Activated naive CD4-positive, alpha-beta T cell treated with anti-CD3 and anti-CD28 coated beads, Interleukin-2, amount 10 ng/mL, durations not matched to agents 7 days and 5 days (primary cell): Measurements from ENCODE around the gene ITGB2.

ENCODE experiments used
- CTCF ChIA-PET: fragments of 350-600 bp; sonication (Branson Sonifier 250); formaldehyde crosslinking; loops from one replicate; lab custom pipeline; 2021; ENCODE audit warnings: antibody characterized with exemption; lab: Charles Lee
- DNase-seq: peaks from one replicate; pipeline ENCODE4 v3.0.0-alpha.2; 2020
- H3K27ac Mint-ChIP-seq: one replicate; pipeline ENCODE4 v1.8.0; 2021; ENCODE audit warnings: mild to moderate bottlenecking, moderate library complexity, mixed read lengths
- H3K27me3 Mint-ChIP-seq: one replicate; pipeline ENCODE4 v1.8.0; 2021; ENCODE audit warnings: mild to moderate bottlenecking, mixed read lengths
- H3K36me3 Mint-ChIP-seq: one replicate; pipeline ENCODE4 v1.8.0; 2021; ENCODE audit warnings: mixed read lengths
- H3K4me1 Mint-ChIP-seq: one replicate; pipeline ENCODE4 v1.8.0; 2021; ENCODE audit warnings: mixed read lengths
- H3K4me3 Mint-ChIP-seq: one replicate; pipeline ENCODE4 v1.8.0; 2021; ENCODE audit warnings: mild to moderate bottlenecking, moderate library complexity, mixed read lengths
- H3K9me3 Mint-ChIP-seq: one replicate; pipeline ENCODE4 v1.8.0; 2021; ENCODE audit warnings: mixed read lengths

ITGB2 gene

DNA sequence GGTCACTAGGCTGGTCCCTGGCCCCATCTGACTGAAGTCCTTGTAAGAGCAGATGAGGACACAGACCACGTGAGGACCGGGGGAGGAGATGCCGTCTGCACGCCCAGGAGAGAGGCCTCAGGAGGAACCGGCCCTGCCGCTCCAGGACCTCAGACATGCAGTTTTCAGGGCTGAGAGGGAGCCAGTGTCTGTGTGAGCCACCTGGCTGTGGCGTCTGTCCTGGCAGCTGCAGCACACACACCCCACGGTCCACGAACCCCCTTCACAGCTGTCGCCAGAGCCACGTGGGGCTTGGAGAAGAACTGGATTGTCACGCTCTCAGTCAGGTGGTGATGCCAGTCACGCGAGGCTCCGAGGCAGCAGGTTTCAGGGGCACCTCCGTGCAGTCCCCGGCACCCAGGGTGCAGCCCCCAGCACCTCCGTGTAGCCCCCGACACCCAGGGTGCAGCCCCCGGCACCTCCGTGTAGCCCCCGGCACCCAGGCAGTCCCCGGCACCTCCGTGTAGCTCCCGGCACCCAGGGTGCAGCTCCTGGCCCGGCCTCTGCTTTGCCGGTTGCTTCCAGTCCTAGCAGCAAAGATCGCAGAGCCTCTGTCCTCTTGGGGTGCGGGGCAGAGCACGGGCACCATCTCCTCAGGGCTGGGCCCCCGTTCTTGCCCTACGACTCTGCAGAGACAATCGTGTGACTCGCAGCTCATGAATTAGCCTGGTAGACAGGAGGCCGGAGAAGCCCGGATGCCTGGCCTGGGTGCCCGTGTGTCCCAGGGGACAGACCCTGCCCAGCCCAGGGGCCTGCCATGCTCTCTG lies 83.8 kb downstream of the ITGB2 start:
- CTCF ChIA-PET, result no interaction called here
- Mint-ChIP-seq H3K27me3 (peaks cover 26% of the 10 kb centered on the region), H3K9me3 (no peaks in the 10 kb centered on the region), H3K4me3 (no peak overlapping the region), H3K4me1 (no peaks in the 10 kb centered on the region), H3K36me3 (no peaks in the 10 kb centered on the region), H3K27ac (no peak overlapping the region)
- DNase-seq, result no peak

- CTCF ChIA-PET, result no interaction called here
- peaks cover 1% of the 10 kb centered on the region for H3K4me1 Mint-ChIP-seq
- no peak overlapping the region for H3K27ac Mint-ChIP-seq
- DNase-seq, result no peak
- H3K36me3 Mint-ChIP-seq, result no peaks in the 10 kb centered on the region
- H3K4me3 Mint-ChIP-seq, result no peak overlapping the region
- no peaks in the 10 kb centered on the region for H3K9me3 Mint-ChIP-seq
- peaks cover 26% of the 10 kb centered on the region for H3K27me3 Mint-ChIP-seq
Observed at GRCh38 chr21:44836349-44836665, 84.4 kb downstream of the ITGB2 start.
